ENCODE results near the gene MT1A. TPM values are rescaled to one million over a fixed set of nuclear protein-coding genes. Genes with fewer than 3 reads are reported as not detected.
"Not testable (repeated sequence)": the region's sequence is repeated elsewhere in the genome, so short reads cannot be mapped to it uniquely, and the experiment has no call there.

The MT1A gene
- total RNA-seq, 1 experiment from 2014 or later = 23.5 TPM

DNA sequence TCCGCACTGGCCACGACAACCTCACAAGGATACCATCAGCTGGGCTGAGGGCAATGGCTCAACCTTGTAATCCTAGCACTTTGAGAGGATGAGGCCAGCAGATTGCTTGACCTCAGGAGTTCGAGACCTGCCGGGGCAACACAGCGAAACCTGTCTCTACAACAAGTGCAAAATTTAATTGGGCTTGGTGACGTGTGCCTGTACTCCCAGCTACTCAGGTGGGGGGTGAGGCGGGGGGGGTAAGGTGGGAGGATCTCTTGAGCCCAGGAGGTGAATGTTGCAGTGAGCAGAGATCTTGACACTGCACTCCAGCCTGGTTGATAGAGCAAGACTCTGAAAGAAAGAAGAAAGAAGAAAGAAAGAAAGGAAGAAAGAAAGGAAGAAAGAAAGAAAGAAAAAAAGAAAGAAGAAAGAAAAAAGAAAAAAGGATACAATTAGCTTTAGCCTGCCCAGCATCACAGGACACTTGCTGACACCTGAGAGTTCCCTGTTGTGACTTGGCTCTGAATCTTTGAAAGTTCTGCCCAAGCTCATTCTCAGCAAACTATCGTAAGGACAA lies 18.0 kb upstream of the MT1A start:
- H3K27me3 ChIP-seq (ENCODE audit: insufficient read depth, low read depth) = no peaks in the 10 kb centered on the region
- H2AFZ ChIP-seq = no peak overlapping the region
- no peak for DNase-seq
- ChIA-PET CTCF (no interaction called here), POLR2A (ENCODE audit: unreplicated experiment) (interaction anchor here (0.6 kb wide), 1 partner anchor 12 kb away, joined by 4 read pairs; the partner anchor contains the start of gene MT2A)
- intact Hi-C loops (cut with micrococcal nuclease; ENCODE audit: unreplicated experiment) = no loop called here
- peaks cover 15% of the 10 kb centered on the region for H3K4me1 ChIP-seq (replicated peaks; ENCODE audit: insufficient read depth)
- no peaks in the 10 kb centered on the region for H3K9me3 ChIP-seq (ENCODE audit: insufficient read depth, low read depth)
- H3K4me3 ChIP-seq = no peak overlapping the region
- H3K9me2 ChIP-seq (ENCODE audit: insufficient read depth) = no peaks in the 10 kb centered on the region
- H3K4me2 ChIP-seq = no peak overlapping the region
- no peaks in the 10 kb centered on the region for H3K36me3 ChIP-seq (ENCODE audit: low read depth)
- no peak for TF ChIP-seq EZH2 (IDR thresholded peaks at IDR 0.05; ENCODE audit: low read depth)
- TF ChIP-seq, protein P1, sequence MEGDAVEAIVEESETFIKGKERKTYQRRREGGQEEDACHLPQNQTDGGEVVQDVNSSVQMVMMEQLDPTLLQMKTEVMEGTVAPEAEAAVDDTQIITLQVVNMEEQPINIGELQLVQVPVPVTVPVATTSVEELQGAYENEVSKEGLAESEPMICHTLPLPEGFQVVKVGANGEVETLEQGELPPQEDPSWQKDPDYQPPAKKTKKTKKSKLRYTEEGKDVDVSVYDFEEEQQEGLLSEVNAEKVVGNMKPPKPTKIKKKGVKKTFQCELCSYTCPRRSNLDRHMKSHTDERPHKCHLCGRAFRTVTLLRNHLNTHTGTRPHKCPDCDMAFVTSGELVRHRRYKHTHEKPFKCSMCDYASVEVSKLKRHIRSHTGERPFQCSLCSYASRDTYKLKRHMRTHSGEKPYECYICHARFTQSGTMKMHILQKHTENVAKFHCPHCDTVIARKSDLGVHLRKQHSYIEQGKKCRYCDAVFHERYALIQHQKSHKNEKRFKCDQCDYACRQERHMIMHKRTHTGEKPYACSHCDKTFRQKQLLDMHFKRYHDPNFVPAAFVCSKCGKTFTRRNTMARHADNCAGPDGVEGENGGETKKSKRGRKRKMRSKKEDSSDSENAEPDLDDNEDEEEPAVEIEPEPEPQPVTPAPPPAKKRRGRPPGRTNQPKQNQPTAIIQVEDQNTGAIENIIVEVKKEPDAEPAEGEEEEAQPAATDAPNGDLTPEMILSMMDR (conservative IDR thresholded peaks at IDR 0.05) = no peak
- H3F3A ChIP-seq (ENCODE audit: insufficient read depth, low read depth) = 0 out of 2 replicates have a peak, but pooled peaks cover 3% of the 10 kb centered on the region
- no peaks in the 10 kb centered on the region for H4K20me1 ChIP-seq (ENCODE audit: insufficient read depth)
- H3K27ac ChIP-seq = no peak overlapping the region
- no peaks in the 10 kb centered on the region for H3K79me2 ChIP-seq (ENCODE audit: low read depth)
- no TSS peak for BruUV-seq (replicated peaks)

DNA sequence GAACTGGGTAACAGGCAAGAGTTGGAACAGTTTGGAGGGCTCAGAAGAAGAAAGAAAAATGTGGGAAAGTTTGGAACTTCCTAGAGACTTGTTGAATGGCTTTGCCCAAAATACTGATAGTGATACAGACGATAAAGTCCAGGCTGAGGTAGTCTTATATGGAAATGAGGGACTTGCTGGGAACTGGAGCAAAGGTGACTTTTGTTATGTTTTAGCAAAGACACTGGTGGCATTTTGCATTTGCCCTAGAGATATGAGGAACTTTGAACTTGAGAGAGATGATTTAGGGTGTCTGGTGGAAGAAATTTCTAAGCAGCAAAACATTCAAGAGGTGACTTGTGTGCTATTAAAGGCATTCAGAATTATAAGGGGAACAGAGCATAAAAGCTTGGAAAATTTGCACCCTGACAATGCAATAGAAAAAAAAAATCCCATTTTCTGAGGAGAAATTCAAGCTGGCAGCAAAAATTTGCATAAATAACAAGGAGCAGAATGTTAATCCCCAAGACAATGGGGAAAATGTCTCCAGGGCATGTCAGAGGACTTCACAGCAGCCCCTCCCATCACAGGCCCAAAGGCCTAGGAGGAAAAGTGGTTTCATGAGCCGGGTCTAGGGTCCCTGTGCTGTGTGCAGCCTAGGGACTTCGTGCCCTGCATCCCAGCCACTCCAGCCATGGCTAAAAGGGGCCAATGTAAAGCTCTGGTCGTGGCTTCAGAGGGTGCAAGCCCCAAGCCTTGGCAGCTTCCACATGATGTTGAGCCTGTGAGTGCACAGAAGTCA lies 16.6 kb upstream of the MT1A start:
- H2AFZ ChIP-seq; H3K9me3 ChIP-seq (ENCODE audit: insufficient read depth, low read depth); H3K9me2 ChIP-seq (ENCODE audit: insufficient read depth); intact Hi-C loops (cut with micrococcal nuclease; ENCODE audit: unreplicated experiment); POLR2A ChIA-PET (ENCODE audit: unreplicated experiment); H3K79me2 ChIP-seq (ENCODE audit: low read depth); H3F3A ChIP-seq (ENCODE audit: insufficient read depth, low read depth); DNase-seq; H4K20me1 ChIP-seq (ENCODE audit: insufficient read depth); H3K27ac ChIP-seq; CTCF ChIA-PET; H3K4me3 ChIP-seq; BruUV-seq (replicated peaks); H3K36me3 ChIP-seq (ENCODE audit: low read depth); H3K4me2 ChIP-seq; H3K27me3 ChIP-seq (ENCODE audit: insufficient read depth, low read depth): not testable (repeated sequence)
- peaks cover 13% of the 10 kb centered on the region for H3K4me1 ChIP-seq (replicated peaks; ENCODE audit: insufficient read depth)

DNA sequence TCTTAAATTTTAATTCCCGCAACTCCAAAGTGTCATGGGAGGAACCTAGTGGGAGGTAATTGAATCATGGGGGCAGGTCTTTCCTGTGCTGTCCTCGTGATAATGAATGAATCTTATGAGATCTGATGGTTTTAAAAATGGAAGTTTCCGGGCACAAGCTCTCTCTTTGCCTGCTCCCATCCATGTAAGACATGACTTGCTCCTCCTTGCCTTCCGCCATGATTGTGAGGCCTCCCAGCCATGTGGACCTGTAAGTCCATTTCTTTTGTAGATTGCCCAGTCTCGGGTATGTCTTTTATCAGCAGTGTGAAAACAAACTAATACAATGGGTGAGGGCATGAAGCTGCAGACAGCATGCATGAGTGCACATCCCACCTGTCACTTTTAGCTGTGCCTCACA lies 15.3 kb upstream of the MT1A start:
- H3K9me2 ChIP-seq (ENCODE audit: insufficient read depth); H4K20me1 ChIP-seq (ENCODE audit: insufficient read depth); H3K27ac ChIP-seq; H3K27me3 ChIP-seq (ENCODE audit: insufficient read depth, low read depth); H3F3A ChIP-seq (ENCODE audit: insufficient read depth, low read depth); CTCF ChIA-PET; BruUV-seq (replicated peaks); intact Hi-C loops (cut with micrococcal nuclease; ENCODE audit: unreplicated experiment); DNase-seq; H3K4me3 ChIP-seq; H3K79me2 ChIP-seq (ENCODE audit: low read depth); H2AFZ ChIP-seq; H3K36me3 ChIP-seq (ENCODE audit: low read depth); POLR2A ChIA-PET (ENCODE audit: unreplicated experiment); H3K9me3 ChIP-seq (ENCODE audit: insufficient read depth, low read depth); H3K4me2 ChIP-seq: not testable (repeated sequence)
- peaks cover 17% of the 10 kb centered on the region for H3K4me1 ChIP-seq (replicated peaks; ENCODE audit: insufficient read depth)

DNA sequence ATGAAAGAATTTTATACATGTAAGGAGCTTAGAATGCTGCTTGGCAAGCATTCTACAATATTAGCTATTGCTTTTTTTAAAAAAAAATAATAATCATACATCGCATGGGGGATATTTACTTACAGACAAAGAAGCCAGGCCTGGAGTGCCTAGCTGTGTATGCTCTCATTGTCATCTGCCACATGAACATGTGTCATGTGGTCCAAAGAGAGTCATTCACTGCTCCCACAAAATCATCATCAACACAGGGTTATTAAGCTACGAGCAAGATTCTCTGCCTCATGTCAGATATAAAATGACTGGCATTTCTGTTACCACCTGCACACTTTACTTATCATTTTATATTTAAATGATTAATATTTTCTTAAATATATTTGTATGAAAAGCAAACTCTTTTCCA lies 14.8 kb upstream of the MT1A start:
- H3K27me3 ChIP-seq (ENCODE audit: insufficient read depth, low read depth) = no peaks in the 10 kb centered on the region
- no peaks in the 10 kb centered on the region for H3K9me2 ChIP-seq (ENCODE audit: insufficient read depth)
- no peaks in the 10 kb centered on the region for H3K79me2 ChIP-seq (ENCODE audit: low read depth)
- peaks cover 17% of the 10 kb centered on the region for H3K4me1 ChIP-seq (replicated peaks; ENCODE audit: insufficient read depth)
- no peak overlapping the region for H3K4me3 ChIP-seq
- BruUV-seq (replicated peaks) = no TSS peak
- H3K27ac ChIP-seq = no peak overlapping the region
- H3K4me2 ChIP-seq = no peak overlapping the region
- DNase-seq = no peak
- POLR2A ChIA-PET (ENCODE audit: unreplicated experiment) = no interaction called here
- no peaks in the 10 kb centered on the region for H3K36me3 ChIP-seq (ENCODE audit: low read depth)
- H3F3A ChIP-seq (ENCODE audit: insufficient read depth, low read depth) = peaks cover 4% of the 10 kb centered on the region; the same call in 1 of the 2 replicates
- intact Hi-C loops (cut with micrococcal nuclease; ENCODE audit: unreplicated experiment) = no loop called here
- H2AFZ ChIP-seq = no peak overlapping the region
- H4K20me1 ChIP-seq (ENCODE audit: insufficient read depth) = no peaks in the 10 kb centered on the region
- TF ChIP-seq, protein P1 (conservative IDR thresholded peaks at IDR 0.05) = no peak
- no peak for TF ChIP-seq EZH2 (IDR thresholded peaks at IDR 0.05; ENCODE audit: low read depth)
- CTCF ChIA-PET = no interaction called here
- H3K9me3 ChIP-seq (ENCODE audit: insufficient read depth, low read depth) = no peaks in the 10 kb centered on the region

Data from PC-9 (cell line).